HG03159 (cell line): ENCODE results near the gene KRAS.
"Not testable (repeated sequence)": the region's sequence is repeated elsewhere in the genome, so short reads cannot be mapped to it uniquely, and the experiment has no call there.

Experiments used
- ATAC-seq: cut with Tn5 transposase; IDR thresholded peaks from one replicate; pipeline ENCODE4 v1.9.1; 2021; ENCODE audit warnings: mild to moderate bottlenecking, moderate library complexity; ENCODE audit not compliant: unreplicated experiment

The KRAS gene

DNA sequence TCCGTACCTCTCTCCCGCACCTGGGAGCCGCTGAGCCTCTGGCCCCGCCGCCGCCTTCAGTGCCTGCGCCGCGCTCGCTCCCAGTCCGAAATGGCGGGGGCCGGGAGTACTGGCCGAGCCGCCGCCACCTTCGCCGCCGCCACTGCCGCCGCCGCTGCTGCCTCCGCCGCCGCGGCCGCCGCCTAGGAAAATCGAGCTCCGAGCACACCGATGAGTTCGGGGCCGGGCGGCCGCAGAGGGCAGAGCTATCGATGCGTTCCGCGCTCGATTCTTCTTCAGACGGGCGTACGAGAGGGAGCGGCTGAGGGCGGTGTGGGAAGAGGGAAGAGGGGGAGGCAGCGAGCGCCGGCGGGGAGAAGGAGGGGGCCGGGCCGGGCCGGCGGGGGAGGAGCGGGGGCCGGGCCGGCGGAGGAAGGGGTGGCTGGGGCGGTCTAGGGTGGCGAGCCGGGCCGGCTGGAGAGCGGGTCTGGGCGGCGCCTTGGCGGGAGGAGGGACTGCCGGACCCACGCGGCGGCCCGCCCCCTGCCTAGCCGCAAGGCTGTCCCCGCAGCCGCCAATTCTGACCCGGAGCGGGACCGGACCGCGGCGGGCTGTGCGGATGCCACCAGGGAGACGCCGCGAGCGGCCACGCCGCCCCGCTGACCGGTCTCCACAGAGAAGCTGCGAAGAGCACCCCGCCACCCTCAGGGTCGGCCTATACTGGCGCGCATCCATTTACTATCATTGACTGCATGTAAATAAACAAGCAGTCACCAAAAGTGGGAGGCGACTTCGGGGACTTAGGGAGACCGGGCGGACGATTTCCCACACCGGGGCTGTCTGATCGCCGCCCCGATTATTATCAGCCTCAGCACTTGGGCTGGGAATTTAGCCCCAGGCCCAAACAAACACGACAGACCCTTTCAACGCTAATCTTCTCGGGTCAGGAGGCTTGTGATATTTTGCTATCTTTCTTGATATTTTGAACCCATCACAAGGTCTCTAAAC lies at the start of gene KRAS:
TSS of gene KRAS (minus strand) at position 186 of the 987 bp plus-strand sequence.
- ATAC-seq, result peak; percentile 75

DNA sequence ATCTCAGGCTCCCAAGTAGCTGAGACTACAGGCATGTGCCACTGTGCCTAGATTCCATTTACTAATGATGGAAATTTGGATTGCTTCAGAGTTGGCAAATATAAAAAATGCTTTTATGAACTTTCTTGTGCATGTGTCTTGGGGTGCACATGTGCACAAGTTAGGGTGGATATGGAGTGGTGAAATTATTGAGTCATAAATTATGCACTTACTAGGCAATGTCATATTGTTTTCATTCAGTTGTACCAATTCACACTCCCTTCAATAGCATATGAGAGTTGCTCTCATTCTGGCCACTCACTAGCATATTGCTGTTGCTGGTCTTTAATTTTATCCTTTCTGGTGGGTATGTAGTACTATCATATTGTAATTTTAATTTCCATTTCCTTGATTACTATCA lies 45.7 kb upstream of the KRAS start:
- ATAC-seq, result no peak

DNA sequence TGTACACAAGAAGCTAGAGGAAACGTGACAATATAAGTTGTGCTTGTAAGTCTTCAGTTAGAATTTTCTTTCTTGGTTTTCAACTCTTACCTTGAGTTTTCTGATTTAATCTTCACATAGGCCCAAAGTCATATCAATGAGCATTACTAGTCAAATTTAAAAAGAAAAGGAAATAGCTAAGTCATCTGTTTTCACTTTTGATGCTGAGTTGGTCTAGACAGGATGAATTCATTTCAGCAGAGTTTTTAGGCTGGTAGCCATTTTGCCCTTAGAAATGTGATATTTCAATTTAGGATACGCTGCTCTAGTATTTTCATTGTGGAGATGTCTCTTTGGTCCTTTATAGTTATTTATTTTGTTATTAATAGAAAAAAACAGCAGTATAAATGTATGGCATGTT lies 44.6 kb upstream of the KRAS start:
- no peak for ATAC-seq

DNA sequence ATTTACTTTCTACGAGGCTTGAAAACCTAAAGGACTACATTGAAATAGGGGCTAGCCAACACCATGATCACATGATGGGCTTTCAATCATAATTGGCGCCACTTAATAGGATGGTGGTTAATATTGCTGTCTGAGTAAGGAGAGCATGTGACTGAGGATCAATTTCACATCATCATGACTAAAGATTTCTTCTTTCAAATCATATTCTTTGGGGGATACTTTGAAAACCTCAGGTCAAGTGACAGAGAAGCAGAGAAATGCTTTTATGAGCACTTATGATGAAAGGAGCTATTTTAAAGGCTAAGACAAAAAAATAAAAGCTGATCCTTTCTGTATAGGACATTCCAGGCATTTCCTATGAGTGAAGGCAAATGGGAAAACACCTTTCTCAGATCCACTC lies 42.9 kb upstream of the KRAS start:
- no peak for ATAC-seq

DNA sequence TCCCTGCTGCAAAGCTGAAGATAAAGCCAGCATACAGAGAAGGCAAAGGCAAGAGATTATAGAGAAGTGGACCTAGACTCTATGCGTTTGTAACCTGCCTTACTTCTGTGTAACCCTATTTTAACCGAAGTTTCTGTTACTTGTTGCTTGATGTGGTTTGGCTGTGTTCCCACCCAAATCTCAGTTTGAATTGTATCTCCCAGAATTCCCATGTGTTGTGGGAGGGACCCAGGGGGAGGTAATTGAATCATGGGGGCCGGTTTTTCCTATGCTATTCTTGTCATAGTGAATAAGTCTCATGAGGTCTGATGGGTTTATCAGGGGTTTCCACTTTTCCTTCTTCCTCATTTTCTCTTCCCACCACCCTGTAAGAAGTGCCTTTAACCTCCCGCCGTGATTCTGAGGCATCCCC lies 42.1 kb upstream of the KRAS start:
- ATAC-seq, result not testable (repeated sequence)

DNA sequence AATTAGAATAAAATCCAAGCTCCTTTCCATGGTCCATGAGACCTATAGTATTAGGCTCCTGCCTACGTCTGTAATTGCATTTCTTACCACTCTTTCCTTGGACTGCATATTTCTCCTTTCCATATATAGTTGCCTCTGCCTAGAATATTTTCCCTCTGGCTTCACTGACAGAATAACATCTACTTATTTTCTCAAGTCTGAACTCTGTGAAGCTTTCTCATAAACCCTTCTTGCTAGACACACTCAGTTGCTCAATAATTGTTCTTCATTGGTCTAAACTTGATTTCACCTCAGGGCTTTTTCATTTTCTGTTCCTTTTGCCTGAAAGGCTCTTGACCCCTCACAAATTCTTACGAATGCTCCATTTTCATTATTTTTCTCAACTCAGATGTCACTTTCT lies 36.9 kb upstream of the KRAS start:
- no peak for ATAC-seq

DNA sequence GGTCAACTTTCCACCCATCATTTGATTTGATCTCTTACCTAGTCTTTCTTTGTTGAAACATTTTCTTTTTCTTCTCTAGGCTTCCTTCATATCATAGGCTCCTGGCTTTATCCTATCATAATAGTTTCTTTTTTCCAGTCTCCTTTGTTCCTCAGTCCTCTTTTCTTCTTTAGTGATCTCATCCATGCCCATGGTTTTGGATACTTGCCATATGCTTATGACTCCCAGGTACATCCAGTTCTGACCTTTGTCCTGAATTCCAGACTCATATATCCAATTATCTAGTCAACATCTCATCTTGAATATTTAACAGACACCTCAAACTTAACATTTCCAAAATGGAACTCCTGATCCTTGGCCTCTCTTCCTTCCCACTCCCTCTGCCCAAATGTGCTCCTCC lies 36.1 kb upstream of the KRAS start:
- ATAC-seq, result no peak

DNA sequence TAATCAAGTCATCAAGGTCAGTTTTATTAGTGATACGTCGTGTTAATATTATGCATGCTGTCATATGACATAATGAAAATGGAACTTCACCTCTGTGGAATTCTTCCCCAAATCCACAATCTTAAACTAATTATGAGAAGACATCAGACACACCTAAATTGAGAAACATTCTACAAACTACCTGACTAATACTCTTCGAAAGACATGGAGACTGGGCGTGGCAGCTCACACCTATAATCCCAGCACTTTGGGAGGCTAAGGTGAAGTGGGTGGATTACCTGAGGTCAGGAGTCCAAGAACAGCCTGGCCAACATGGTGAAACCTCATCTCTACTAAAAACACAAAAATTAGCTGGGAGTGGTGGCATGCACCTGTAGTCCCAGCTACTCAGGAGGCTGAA lies 33.3 kb upstream of the KRAS start:
- no peak for ATAC-seq

DNA sequence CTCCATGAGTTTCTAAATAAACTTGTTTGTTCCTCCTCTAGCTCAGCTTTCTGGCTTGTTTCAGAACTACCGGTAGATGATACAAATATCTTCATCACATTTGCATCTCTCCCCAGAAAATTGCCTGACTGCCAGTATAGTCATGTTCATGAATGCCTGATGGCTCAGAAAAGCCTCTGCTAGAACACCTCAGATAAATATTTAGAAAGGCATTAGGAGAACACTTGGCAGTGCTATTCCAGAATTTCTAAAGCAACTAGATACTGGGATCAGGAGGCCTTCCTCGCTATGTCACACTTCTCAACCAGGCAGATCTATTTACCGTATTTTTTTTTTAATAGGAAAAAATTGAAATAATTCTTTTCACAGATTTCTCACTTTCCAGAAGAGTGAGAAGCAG lies 32.3 kb upstream of the KRAS start:
- no peak for ATAC-seq

DNA sequence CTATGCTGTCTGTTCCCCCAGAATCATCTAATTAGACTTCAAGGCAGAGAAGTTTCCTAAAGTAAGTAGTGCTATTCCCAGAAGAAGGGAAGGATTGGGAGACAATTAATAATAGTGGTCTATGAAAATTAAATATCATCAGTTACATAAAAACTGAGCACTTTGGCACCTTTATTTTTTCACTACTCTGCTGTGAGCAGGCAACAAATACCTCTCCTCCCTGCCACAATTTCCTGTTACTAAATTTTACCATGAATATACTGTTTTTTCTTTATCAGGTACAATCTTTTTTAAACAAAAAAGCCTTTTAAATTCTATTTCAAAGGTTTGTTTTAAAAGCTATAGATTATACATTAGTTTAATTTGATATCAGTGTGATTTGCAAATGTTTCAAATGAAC lies 29.4 kb upstream of the KRAS start:
- no peak for ATAC-seq

DNA sequence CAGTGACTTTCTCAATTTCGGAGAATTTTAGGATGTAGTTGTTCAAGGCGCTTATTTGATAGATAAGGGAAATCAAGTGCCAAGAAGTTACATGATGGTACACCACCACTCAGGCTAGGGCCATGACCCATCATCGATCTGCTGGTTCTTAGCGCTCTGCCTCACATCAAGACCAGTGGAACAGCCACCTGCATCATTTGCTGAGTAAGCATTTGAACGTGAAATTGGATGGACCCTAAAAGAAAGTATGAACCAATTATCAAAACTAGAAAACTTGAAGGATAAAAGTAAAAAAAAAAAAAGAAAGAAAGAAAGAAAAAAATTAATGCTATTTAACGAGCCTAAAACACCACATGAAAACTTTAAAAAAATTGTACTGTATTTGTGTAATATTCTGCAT lies 27.5 kb upstream of the KRAS start:
- no peak for ATAC-seq

DNA sequence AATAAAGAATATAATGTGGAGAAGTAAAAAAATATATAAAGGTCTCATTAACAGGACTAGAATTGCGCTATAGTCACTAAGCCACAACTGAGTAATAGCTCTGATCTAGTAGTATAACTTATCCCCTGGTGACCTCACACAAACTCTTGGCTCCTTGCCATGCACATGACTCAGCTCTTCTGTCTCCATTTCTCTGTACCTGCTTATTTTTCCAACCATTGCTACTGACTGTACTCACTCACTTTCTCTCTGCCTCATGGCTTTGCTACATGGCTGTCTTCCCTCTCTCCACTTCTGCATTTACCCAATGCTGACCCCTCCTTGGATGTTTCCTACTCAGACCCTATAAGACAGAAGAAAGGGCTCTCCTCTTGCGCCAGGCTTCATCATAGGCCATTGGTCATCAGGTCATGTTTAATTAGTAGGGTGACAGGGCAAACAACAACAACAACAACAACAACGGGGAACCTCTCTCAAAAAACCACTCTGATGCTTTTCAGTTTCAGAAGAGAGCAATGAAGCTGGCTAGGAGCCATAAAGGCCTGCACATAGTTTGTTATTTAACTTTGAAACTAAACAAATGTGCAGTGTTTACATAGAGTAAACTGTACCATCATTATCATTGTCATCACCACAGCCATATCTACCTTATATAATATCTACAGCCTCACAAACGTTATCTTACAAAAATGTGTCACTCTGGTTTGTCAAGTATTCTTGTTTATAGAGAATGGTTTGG lies 25.6 kb upstream of the KRAS start:
- no peak for ATAC-seq

DNA sequence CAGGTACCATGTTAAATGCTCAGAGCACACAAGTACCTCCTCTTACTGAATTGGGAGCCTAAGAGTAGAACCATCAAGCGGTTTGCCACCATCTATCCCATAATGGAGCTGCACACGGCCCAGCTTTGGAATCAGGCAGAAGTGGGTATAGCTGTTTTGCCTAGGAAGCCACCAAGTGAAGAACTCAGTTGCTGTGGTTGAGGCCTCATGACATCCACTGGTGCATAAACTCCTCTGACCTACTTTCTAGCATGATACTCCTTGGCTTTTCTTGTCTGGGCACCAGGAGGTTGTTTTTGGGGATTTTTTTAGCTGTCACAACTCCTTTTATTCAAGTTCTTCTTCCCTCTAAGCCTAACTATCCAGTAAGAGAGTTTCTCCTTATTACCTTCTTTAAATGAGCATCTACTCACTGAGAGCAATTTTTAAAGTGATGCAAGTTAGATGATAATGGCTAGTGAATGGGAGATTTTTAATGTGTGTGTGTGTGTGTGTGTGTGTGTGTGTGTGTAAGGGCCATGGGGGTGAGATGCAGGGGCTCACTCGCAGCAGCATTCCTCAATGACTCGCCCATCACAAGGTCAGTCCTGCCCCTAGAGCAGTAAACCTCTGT lies 20.9 kb upstream of the KRAS start:
- no peak for ATAC-seq

DNA sequence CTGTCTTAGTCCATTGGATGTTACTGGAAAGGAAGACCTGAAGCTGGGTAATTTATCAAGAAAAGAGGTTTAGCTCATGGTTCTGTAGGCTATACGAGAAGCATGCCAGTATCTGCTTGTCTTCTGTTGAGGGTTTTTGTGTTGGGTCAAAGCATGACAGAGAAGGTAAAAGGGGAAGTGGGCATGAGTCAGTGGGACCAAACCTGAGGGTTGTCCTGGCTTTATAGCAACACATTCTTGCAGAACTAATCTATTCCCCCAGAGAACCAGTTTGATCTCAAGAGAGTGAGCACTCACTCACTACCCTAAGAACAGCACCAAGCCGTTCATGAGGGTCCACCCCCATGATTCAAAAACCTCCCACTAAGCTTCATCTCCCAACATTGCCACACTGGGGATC lies 19.0 kb upstream of the KRAS start:
- ATAC-seq, result peak; percentile 83

DNA sequence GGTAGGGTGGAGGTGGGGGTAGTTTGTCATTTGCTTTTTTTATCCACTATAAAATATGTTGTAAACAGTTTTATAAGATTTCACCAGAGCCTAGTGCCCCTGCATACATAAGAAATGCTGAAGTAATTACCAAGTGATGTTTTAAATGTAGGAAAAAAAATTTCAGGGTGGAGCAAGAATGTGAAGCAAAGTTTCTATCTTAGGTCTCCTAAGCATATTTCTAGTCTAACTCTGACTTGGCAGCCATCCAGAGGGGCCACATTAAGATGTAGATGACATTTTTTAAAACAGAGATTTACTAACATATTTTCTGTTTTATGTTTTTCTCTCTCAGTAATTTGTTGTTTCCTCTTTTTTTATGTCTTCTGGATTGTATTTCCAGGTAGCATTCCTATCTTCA lies 15.8 kb upstream of the KRAS start:
- ATAC-seq, result no peak

DNA sequence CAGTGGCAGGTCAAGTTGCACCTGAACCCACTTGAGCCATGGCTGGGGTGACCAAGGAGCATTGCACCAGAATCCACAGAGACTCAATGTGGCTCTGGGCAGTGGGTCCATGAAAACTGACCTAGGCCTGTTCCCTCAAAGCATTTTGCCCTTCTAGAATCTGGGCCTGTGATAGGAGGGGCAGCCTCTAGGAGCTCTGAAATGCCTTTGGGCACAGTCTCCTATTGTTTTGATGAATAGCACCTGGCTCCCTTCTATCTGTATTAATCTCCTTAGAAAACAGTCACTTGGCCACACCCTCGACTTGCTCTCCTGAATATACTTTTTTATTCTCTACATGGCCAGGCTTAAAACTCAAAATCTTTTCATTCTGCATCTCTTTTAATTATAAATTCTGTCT lies 14.1 kb upstream of the KRAS start:
- ATAC-seq, result no peak

DNA sequence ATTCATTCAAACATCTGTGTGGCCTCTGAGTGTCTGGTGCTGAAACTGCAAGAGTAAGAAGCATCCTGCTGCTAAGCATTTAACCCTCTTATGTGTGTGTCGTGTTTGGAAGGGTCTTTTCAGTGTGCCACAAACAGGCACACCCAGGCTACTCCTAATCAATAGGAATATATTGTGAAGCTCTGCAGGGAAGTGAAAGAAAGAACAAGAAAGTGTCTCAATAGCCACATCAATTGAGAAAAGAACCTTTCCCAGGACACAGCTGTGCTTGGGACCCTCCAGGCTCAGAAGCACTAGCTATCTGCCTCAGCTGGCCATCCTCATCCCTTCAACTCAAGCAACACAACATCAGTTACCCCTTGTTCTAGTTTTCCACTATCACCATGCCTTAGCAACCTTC lies 13.4 kb upstream of the KRAS start:
- no peak for ATAC-seq

DNA sequence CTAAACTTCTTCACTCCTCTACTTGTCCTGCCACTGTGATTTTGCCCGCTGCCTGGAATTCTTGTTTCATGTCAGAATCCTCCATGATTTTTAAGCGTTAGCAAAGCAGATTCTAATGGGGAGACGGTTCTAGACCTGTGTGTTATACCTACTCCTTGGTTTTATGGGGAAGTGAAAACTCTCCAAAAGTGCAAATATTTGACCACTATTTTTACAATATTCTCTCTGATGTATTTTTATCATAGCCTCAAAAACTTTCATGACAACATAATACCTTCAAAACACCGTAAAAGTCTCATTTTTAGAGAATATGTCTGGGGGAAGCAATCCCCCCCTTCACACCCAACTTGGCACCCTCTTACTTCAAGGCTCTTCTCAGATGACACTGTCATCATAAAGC lies 12.9 kb upstream of the KRAS start:
- ATAC-seq, result no peak

DNA sequence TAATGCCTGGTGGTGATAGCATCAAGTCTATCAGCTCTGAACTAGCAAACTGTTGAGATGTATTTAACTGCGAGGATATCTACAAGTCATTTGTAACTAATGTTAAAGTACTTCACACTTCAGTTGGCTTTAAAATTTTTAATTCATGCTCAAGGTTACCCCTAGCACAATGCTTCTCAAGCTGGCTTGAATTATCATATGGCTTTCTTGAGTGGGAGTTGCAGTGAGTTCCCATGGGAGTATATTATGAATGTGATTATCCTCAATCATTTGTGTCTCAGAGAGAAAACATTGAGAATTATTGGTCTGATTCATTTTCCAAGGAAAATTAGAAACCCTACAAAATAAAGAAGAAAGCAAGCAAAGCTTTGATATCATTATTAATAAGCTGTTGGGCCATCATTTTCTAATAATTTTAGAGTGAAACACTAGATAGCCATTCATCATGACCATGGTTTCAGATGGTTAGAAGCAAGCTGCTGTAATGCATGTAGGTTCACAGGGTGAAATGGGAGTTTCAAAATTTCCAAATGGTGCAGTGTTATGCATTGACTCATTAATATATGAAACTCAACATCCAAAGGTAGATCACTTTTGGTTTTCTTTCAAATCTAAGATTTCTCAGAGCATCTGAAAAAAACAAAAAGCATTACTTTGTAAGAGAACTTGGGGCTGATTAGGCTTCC lies 11.8 kb upstream of the KRAS start:
- no peak for ATAC-seq

DNA sequence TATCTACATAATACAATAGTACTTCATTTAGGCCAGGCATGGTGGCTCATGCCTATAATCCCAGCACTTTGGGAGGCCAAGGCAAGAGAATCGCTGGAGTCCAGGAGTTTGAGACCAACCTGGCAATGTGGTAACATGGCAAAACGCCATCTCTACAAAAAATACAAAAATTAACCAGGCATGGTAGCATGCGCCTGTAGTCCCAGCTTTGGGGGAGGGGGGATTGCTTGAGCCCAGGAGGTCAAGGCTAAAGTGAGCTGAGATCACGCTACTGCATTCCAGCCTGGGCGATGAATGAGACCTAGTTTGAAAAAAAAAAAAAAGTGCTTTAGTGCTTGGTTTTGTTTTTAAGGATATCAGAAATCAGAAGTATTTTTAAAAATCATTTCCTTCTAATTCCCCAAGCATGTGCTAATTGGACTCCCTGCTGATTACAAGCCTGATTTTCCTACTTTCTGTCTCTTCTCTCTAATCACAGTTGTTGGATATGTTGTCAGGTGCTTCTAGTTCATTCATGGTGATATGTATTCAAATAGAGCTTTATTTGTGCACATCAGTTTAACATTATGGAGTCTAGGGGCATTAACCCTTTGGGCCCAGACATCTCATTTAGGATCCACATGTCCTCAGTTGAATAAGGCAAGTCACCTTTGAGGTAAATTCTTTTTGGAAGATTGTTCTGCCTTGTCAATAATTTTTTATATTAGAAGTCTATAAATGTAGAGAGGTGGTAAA lies 7.0 kb upstream of the KRAS start:
- ATAC-seq, result no peak
